Vagina (tissue), 2 donors: ENCODE data around the gene PML. TPM values are rescaled to one million over a fixed set of nuclear protein-coding genes. Genes with fewer than 3 reads are reported as not detected.
A peak's percentile ranks its signal among the peaks of the same experiment; 100 is the strongest.

Source experiments
- DNase-seq, 2 donors: peaks; one replicate each; pipeline ENCODE4 v3.0.0-alpha.2; 2017; ENCODE audit errors: extremely low spot score in 2 of 2
- H3K27ac ChIP-seq: fragments of 200-600 bp; sonication (generic); one replicate; pipeline ENCODE4 v1.5.1; 2019
- H3K27me3 ChIP-seq: fragments of 200-600 bp; sonication (generic); one replicate; pipeline ENCODE4 v1.5.1; 2019
- H3K36me3 ChIP-seq, 2 donors: fragments of 200-600 bp; sonication (generic); one replicate each; pipeline ENCODE4 v1.5.1; 2017 to 2019
- H3K4me1 ChIP-seq: fragments of 200-600 bp; sonication (generic); one replicate; pipeline ENCODE4 v1.5.1; 2019
- H3K4me3 ChIP-seq, 2 donors: fragments of 200-600 bp; sonication (generic); 1 replicate in 1 of 2; 2 replicates in 1 of 2; pipeline ENCODE4 v1.5.1; 2016 to 2019
- H3K9me3 ChIP-seq: fragments of 200-600 bp; sonication (generic); one replicate; pipeline ENCODE4 v1.5.1; 2019
- POLR2A ChIP-seq, 2 donors: fragments of 450-650 bp; IDR thresholded peaks; one replicate each; pipeline ENCODE4 v1.6.1; 2017; ENCODE audit warnings: antibody characterized with exemption in 2 of 2, mild to moderate bottlenecking in 2 of 2, moderate library complexity in 2 of 2
- POLR2AphosphoS5 ChIP-seq, 2 donors: sonication (generic); formaldehyde crosslinking; IDR thresholded peaks; one replicate each; pipeline ENCODE4 v1.9.0; 2017; ENCODE audit warnings: antibody characterized with exemption in 2 of 2, mild to moderate bottlenecking in 2 of 2, low read depth in 1 of 2; ENCODE audit not compliant: insufficient read depth in 1 of 2
- intact Hi-C: fragments of 100-400 bp; cut with DNase I; formaldehyde crosslinking; loops from one replicate; pipeline ENCODE4 v1.15.1; 2023
- total RNA-seq: library from RNA; depleted of rRNA; stranded (reverse); fragments of >200 nt; gene quantifications from one replicate; pipeline ENCODE4 v1.2.3, GENCODE V29; 2016
- TF ChIP-seq, protein P1 (sequence below), 3 experiments: fragments of 450-650 bp in 2 of 3; fragments of 200-600 bp in 1 of 3; sonication (generic) in 1 of 3; IDR thresholded peaks; one replicate each; pipeline ENCODE4 v1.5.1; 2017 to 2019; ENCODE audit warnings: antibody characterized with exemption in 3 of 3, mild to moderate bottlenecking in 2 of 3, moderate library complexity in 2 of 3

PML gene
- total RNA-seq, 1 donor from 2014 or later: 107 TPM

DNA sequence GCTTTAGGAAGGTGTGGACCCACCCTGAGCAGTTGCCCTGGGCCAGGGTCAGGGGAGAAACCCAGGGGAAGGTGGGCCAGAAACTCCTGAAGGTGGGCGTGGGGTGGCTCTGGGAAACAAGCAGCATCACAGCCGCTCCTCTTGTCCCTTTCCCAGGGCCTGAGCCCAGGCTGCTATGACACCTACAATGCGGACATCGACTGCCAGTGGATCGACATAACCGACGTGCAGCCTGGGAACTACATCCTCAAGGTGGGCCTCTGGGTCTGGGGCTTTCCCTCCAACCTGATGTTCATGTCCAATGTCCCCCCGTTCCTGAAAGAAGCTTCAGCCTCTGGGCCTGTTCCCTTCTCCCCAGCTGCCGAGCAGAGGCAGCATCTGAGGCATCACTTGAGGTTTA is 46.9 kb upstream of the PML start:
- Histone ChIP-seq H3K4me3 (no peak overlapping the region), H3K36me3 (peaks cover 0 to 9% of the 10 kb centered on the region in 2 donors), H3K27me3 (no peaks in the 10 kb centered on the region), H3K27ac (no peak overlapping the region), H3K4me1 (peaks cover 24% of the 10 kb centered on the region), H3K9me3 (no peaks in the 10 kb centered on the region)
- no peak for TF ChIP-seq POLR2A (IDR thresholded peaks at IDR 0.05)
- no peak for TF ChIP-seq POLR2AphosphoS5 (IDR thresholded peaks at IDR 0.05; ENCODE audit: insufficient read depth in 1 of 2, low read depth in 1 of 2)
- TF ChIP-seq, protein P1, sequence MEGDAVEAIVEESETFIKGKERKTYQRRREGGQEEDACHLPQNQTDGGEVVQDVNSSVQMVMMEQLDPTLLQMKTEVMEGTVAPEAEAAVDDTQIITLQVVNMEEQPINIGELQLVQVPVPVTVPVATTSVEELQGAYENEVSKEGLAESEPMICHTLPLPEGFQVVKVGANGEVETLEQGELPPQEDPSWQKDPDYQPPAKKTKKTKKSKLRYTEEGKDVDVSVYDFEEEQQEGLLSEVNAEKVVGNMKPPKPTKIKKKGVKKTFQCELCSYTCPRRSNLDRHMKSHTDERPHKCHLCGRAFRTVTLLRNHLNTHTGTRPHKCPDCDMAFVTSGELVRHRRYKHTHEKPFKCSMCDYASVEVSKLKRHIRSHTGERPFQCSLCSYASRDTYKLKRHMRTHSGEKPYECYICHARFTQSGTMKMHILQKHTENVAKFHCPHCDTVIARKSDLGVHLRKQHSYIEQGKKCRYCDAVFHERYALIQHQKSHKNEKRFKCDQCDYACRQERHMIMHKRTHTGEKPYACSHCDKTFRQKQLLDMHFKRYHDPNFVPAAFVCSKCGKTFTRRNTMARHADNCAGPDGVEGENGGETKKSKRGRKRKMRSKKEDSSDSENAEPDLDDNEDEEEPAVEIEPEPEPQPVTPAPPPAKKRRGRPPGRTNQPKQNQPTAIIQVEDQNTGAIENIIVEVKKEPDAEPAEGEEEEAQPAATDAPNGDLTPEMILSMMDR (IDR thresholded peaks at IDR 0.05): no peak
- intact Hi-C loops: no loop called here
- DNase-seq: no peak

DNA sequence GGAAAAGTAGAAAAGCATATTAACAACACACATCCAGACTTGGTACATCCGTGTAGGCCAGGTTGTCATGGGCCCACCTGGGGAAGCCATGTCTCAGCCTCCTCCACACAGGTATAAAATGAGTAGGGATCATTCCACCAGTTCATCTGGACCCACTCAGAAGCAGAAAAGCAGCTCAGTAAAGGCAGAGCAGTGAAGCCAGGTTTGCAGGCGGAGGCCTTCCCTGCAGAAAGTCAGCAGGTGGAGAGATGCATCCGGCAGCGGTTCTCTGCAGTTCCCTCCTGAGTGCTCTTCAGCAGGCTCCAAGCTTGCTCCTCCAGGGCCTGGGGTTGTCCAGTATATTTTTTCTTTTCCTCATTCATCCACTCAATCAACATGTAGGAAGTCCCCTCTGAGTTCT is 46.1 kb upstream of the PML start:
- H3K27ac ChIP-seq: no peak overlapping the region
- H3K27me3 ChIP-seq: no peaks in the 10 kb centered on the region
- no peaks in the 10 kb centered on the region for H3K9me3 ChIP-seq
- H3K4me3 ChIP-seq: no peak overlapping the region
- peaks cover 0 to 9% of the 10 kb centered on the region in 2 donors for H3K36me3 ChIP-seq
- no peak for DNase-seq
- peaks cover 31% of the 10 kb centered on the region for H3K4me1 ChIP-seq
- TF ChIP-seq POLR2A (IDR thresholded peaks at IDR 0.05) (no peak), POLR2AphosphoS5 (IDR thresholded peaks at IDR 0.05; ENCODE audit: insufficient read depth in 1 of 2, low read depth in 1 of 2) (no peak)
- TF ChIP-seq, protein P1 (IDR thresholded peaks at IDR 0.05): no peak
- intact Hi-C loops: no loop called here

DNA sequence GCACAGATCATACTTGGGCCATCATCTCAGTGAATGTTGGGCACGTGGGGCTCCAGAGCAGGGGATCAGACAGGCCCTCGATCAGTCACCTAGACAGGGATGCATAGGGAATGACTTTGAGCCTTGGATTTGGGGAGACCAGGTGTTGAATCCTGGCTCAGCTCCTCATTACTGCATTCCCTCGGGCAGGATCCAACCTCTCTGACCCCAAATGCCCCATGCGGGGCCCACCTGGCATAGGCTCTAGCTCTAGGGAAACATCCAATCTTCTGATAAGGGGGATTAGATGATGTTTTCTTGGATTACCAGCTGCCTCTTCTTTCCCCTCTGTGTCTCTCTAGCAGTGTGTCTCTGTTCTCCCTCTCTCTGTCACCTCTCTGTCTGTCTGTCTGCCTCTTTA is 45.5 kb upstream of the PML start:
- Histone ChIP-seq H3K27me3 (no peaks in the 10 kb centered on the region), H3K27ac (no peak overlapping the region), H3K4me3 (no peak overlapping the region), H3K9me3 (no peaks in the 10 kb centered on the region), H3K4me1 (peaks cover 32% of the 10 kb centered on the region), H3K36me3 (peaks cover 0 to 9% of the 10 kb centered on the region in 2 donors)
- TF ChIP-seq POLR2A (IDR thresholded peaks at IDR 0.05) (no peak), POLR2AphosphoS5 (IDR thresholded peaks at IDR 0.05; ENCODE audit: insufficient read depth in 1 of 2, low read depth in 1 of 2) (no peak)
- TF ChIP-seq, protein P1 (IDR thresholded peaks at IDR 0.05): no peak
- DNase-seq: no peak
- intact Hi-C loops: no loop called here

DNA sequence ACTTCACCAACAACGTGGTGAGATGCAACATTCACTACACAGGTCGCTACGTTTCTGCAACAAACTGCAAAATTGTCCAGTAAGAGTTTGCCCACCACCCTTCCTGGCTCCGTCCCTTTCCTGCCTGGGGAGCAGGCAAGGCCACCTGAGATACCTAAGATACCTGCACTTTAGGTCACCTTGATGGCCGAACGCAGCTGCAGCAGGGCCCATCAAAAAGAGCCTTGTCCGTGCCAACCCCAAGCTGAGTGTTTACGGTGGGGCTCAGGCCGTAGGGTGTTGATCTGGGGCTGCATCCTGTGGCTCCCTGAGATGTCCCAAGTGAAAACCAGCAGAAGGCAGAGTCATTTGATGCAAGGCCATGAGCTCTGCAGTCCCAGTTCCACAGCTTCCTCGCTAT is 45.0 kb upstream of the PML start:
- intact Hi-C loops: no loop called here
- H3K9me3 ChIP-seq: no peaks in the 10 kb centered on the region
- no peak for DNase-seq
- no peak overlapping the region for H3K4me3 ChIP-seq
- TF ChIP-seq, protein P1 (IDR thresholded peaks at IDR 0.05): no peak
- TF ChIP-seq POLR2A (IDR thresholded peaks at IDR 0.05) (no peak), POLR2AphosphoS5 (IDR thresholded peaks at IDR 0.05; ENCODE audit: insufficient read depth in 1 of 2, low read depth in 1 of 2) (no peak)
- H3K4me1 ChIP-seq: peaks cover 27% of the 10 kb centered on the region
- H3K27ac ChIP-seq: no peak overlapping the region
- peaks cover 0 to 9% of the 10 kb centered on the region in 2 donors for H3K36me3 ChIP-seq
- no peaks in the 10 kb centered on the region for H3K27me3 ChIP-seq

DNA sequence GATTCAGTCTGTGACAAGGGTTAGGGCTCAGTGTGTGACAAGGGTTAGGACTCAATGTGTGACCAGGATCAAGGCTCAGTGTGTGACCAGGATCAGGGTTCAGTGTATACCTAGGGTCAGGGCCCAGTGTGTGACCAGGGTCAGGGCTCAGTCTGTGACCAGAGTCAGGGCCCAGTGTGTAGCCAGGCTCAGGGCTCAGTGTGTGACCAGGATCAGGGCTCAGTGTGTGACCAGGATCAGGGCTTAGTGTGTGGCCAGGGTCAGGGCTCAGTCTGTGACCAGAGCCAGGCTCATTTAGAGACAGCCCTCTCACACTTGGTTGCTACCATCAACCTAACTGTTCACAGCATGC is 44.1 kb upstream of the PML start:
- no peak overlapping the region for H3K4me3 ChIP-seq
- H3K9me3 ChIP-seq: no peaks in the 10 kb centered on the region
- intact Hi-C loops: loop anchor here (2.0 kb wide), 1 partner anchor 26 kb away; no protein-coding TSS in a partner anchor
- peak overlapping the region; percentile 92 for H3K27ac ChIP-seq
- no peak for DNase-seq
- peaks cover 0 to 9% of the 10 kb centered on the region in 2 donors for H3K36me3 ChIP-seq
- no peaks in the 10 kb centered on the region for H3K27me3 ChIP-seq
- peaks cover 25% of the 10 kb centered on the region for H3K4me1 ChIP-seq
- TF ChIP-seq POLR2A (IDR thresholded peaks at IDR 0.05) (no peak), POLR2AphosphoS5 (IDR thresholded peaks at IDR 0.05; ENCODE audit: insufficient read depth in 1 of 2, low read depth in 1 of 2) (no peak)
- TF ChIP-seq, protein P1 (IDR thresholded peaks at IDR 0.05): no peak
